ENCODE results near the gene ZNF230. TPM values are rescaled to one million over a fixed set of nuclear protein-coding genes. Genes with fewer than 3 reads are reported as not detected.

The ZNF230 gene
- polyA plus RNA-seq, 3 donors = 1.0 to 3.9 (median 1.3) TPM

DNA sequence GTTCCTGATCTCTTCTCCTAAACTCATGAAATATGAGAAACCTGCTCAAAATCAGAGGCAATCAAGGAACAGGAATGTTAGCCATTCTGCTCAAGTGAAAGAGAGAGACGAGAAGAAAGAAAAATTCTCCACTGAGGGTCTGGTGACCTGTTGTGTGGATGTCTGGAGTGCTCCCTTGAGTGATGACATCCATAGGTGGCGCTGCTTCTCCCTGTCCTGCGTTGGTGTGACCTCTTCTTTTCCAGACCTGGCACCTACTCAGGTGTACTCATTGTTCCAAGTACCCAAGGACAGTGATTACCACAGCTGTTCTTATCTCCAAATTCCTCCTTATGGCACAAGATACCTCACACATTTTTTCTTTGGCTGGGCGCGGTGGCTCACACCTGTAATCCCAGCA, 53.1 kb downstream of the ZNF230 start:
- no peak for DNase-seq
- Mint-ChIP-seq H3K27ac (no peak overlapping the region), H3K9me3 (peaks cover 50 to 72% (median 54%) of the 10 kb centered on the region in 7 donors), H3K4me3 (no peak overlapping the region), H3K4me1 (peaks cover 20% of the 10 kb centered on the region), H3K36me3 (peaks cover 42 to 58% of the 10 kb centered on the region in 2 donors), H3K27me3 (ENCODE audit: low read depth in 3 of 3) (peaks cover 0 to 5% (median 0%) of the 10 kb centered on the region in 3 donors)
- Histone ChIP-seq H2AFZ (ENCODE audit: insufficient read depth, low read depth, low read length, poor library complexity, severe bottlenecking) (no peak overlapping the region), H3K9me3 (replicated peaks in 1 of 2; ENCODE audit: control insufficient read depth in 1 of 2, insufficient read depth in 1 of 2, low read length in 2 of 2) (peaks cover 54 to 59% of the 10 kb centered on the region in 2 donors), H3K4me1 (ENCODE audit: control insufficient read depth in 1 of 2, insufficient read depth in 2 of 2, low read length in 2 of 2) (peaks cover 13 to 15% of the 10 kb centered on the region in 2 donors), H3K27ac (ENCODE audit: low read depth in 1 of 2, low read length in 2 of 2) (no peak overlapping the region), H3K27me3 (ENCODE audit: control insufficient read depth in 2 of 2, insufficient read depth in 2 of 2, low read length in 2 of 2) (no peaks in the 10 kb centered on the region), H3K4me2 (replicated peaks; ENCODE audit: extremely low read depth, low read length, poor library complexity, severe bottlenecking) (no peak overlapping the region), H4K20me1 (ENCODE audit: insufficient read depth, low read length) (no peaks in the 10 kb centered on the region), H3K9ac (ENCODE audit: insufficient read depth, low read length, poor library complexity, severe bottlenecking) (no peak overlapping the region), H3K4me3 (replicated peaks in 1 of 3; ENCODE audit: low read depth in 2 of 3, low read length in 3 of 3) (no peak overlapping the region), H3K79me2 (ENCODE audit: insufficient read depth, low read length) (no peaks in the 10 kb centered on the region), H3K36me3 (replicated peaks in 1 of 2; ENCODE audit: control insufficient read depth in 1 of 2, insufficient read depth in 2 of 2, low read length in 2 of 2) (peaks cover 25 to 59% of the 10 kb centered on the region in 2 donors)
- TF ChIP-seq CTCF (IDR thresholded peaks at IDR 0.05) = no peak
- intact Hi-C loops (cut with micrococcal nuclease) = no loop called here
- WGBS (ENCODE audit: insufficient coverage) = 100% methylated on average over 3 of the region's 5 CpGs

- H3K4me1 ChIP-seq (ENCODE audit: control insufficient read depth in 1 of 2, insufficient read depth in 2 of 2, low read length in 2 of 2) = no peaks in the 10 kb centered on the region
- H3K4me3 ChIP-seq (replicated peaks in 1 of 3; ENCODE audit: low read depth in 2 of 3, low read length in 3 of 3) = no peak overlapping the region
- H3K79me2 ChIP-seq (ENCODE audit: insufficient read depth, low read length) = no peaks in the 10 kb centered on the region
- H3K27ac Mint-ChIP-seq = no peak overlapping the region
- H3K4me3 Mint-ChIP-seq = no peak overlapping the region
- no peaks in the 10 kb centered on the region for H3K27me3 ChIP-seq (ENCODE audit: control insufficient read depth in 2 of 2, insufficient read depth in 2 of 2, low read length in 2 of 2)
- no peak overlapping the region for H3K4me2 ChIP-seq (replicated peaks; ENCODE audit: extremely low read depth, low read length, poor library complexity, severe bottlenecking)
- H3K9me3 ChIP-seq (replicated peaks in 1 of 2; ENCODE audit: control insufficient read depth in 1 of 2, insufficient read depth in 1 of 2, low read length in 2 of 2) = peaks cover 54 to 87% of the 10 kb centered on the region in 2 donors
- intact Hi-C loops (cut with micrococcal nuclease) = no loop called here
- H3K4me1 Mint-ChIP-seq = no peaks in the 10 kb centered on the region
- peaks cover 72 to 85% of the 10 kb centered on the region in 2 donors for H3K36me3 Mint-ChIP-seq
- H3K9ac ChIP-seq (ENCODE audit: insufficient read depth, low read length, poor library complexity, severe bottlenecking) = no peak overlapping the region
- H3K27me3 Mint-ChIP-seq (ENCODE audit: low read depth in 3 of 3) = no peaks in the 10 kb centered on the region
- DNase-seq = no peak
- WGBS (ENCODE audit: insufficient coverage) = 100% methylated on average over 1 of the region's 2 CpGs
- H3K27ac ChIP-seq (ENCODE audit: low read depth in 1 of 2, low read length in 2 of 2) = no peak overlapping the region
- no peaks in the 10 kb centered on the region for H4K20me1 ChIP-seq (ENCODE audit: insufficient read depth, low read length)
- H2AFZ ChIP-seq (ENCODE audit: insufficient read depth, low read depth, low read length, poor library complexity, severe bottlenecking) = no peak overlapping the region
- peaks cover 42 to 92% of the 10 kb centered on the region in 2 donors for H3K36me3 ChIP-seq (replicated peaks in 1 of 2; ENCODE audit: control insufficient read depth in 1 of 2, insufficient read depth in 2 of 2, low read length in 2 of 2)
- no peak for TF ChIP-seq CTCF (IDR thresholded peaks at IDR 0.05)
- peaks cover 46 to 79% (median 59%) of the 10 kb centered on the region in 7 donors for H3K9me3 Mint-ChIP-seq
Observed at GRCh38 chr19:44059229-44059628, 56.5 kb downstream of the ZNF230 start.
